Transverse colon (tissue), 4 donors: ENCODE data around the gene TOMM40L. TPM values are rescaled to one million over a fixed set of nuclear protein-coding genes. Genes with fewer than 3 reads are reported as not detected.

Source experiments
- DNase-seq: peaks from one replicate; pipeline ENCODE4 v3.0.0-alpha.2; 2019
- H3K27ac ChIP-seq, 4 donors: fragments of 200-600 bp; sonication (generic); 2 replicates each; pipeline ENCODE4 v1.5.1; 2016 to 2018; ENCODE audit warnings: inconsistent platforms in 4 of 4
- H3K27me3 ChIP-seq: fragments of 200-600 bp; sonication (generic); 2 replicates; pipeline ENCODE4 v1.5.1; 2017; ENCODE audit warnings: inconsistent platforms
- H3K36me3 ChIP-seq, 4 donors: fragments of 200-600 bp; sonication (generic); 2 replicates each; pipeline ENCODE4 v1.5.1; 2017 to 2019; ENCODE audit warnings: inconsistent platforms in 4 of 4
- H3K4me1 ChIP-seq, 4 donors: fragments of 200-600 bp; sonication (generic); 2 replicates each; pipeline ENCODE4 v1.5.1; 2017 to 2020; ENCODE audit warnings: inconsistent platforms in 4 of 4
- H3K4me3 ChIP-seq, 4 donors: fragments of 200-600 bp; sonication (generic); 1 replicate in 1 of 4; 2 replicates in 3 of 4; pipeline versions ENCODE4 v1.5.1 to v1.6.1; 2017 to 2019; ENCODE audit warnings: inconsistent platforms in 4 of 4
- H3K9me3 ChIP-seq, 2 donors: fragments of 200-600 bp; sonication (generic); 2 replicates each; pipeline ENCODE4 v1.5.1; 2017 to 2019; ENCODE audit warnings: inconsistent platforms in 2 of 2
- CTCF ChIP-seq, 5 experiments: fragments of 200-600 bp in 3 of 5; fragments of 450-650 bp in 2 of 5; sonication (generic) in 3 of 5; IDR thresholded peaks; 1 replicate in 2 of 5; 2 replicates in 3 of 5; pipeline ENCODE4 v1.5.1; 2016 to 2017; ENCODE audit warnings: antibody characterized with exemption in 5 of 5, inconsistent platforms in 3 of 5, mild to moderate bottlenecking in 2 of 5, moderate library complexity in 1 of 5
- EP300 ChIP-seq: sonication (generic); formaldehyde crosslinking; IDR thresholded peaks from one replicate; pipeline ENCODE4 v1.6.1; 2017; ENCODE audit warnings: antibody characterized with exemption, low read depth
- POLR2A ChIP-seq: fragments of 450-650 bp; IDR thresholded peaks from one replicate; pipeline ENCODE4 v1.6.1; 2016; ENCODE audit warnings: antibody characterized with exemption, mild to moderate bottlenecking, moderate library complexity
- POLR2AphosphoS5 ChIP-seq, 3 donors: sonication (generic); formaldehyde crosslinking; IDR thresholded peaks; one replicate each; pipeline ENCODE4 v1.6.1; 2016; ENCODE audit warnings: antibody characterized with exemption in 3 of 3
- WGBS, 2 donors: methylation state at CpG; one replicate each; pipeline ENCODE4 v1.1.5; 2018; ENCODE audit warnings: low coverage in 1 of 2; 5-methylcytosine and 5-hydroxymethylcytosine counted together
- in situ Hi-C, 4 donors: fragments of 200-750 bp; cut with MboI; loops; one replicate each; pipeline versions ENCODE4 v1.15.0 to v1.15.1; 2017; ENCODE audit warnings: low sequenced_read_pairs in 3 of 4, low pct_ligation_motif_present in 1 of 4, low pct_unique_long_range_greater_than_20kb in 1 of 4
- intact Hi-C: fragments of 100-400 bp; cut with DNase I; formaldehyde crosslinking; loops from one replicate; pipeline ENCODE4 v1.15.1; 2023; ENCODE audit warnings: low total_unique reads
- total RNA-seq, 4 donors: library from RNA; depleted of rRNA; stranded (reverse); fragments of >200 nt; gene quantifications; one replicate each; pipeline ENCODE4 v1.1.0, GENCODE V29; 2016

Gene TOMM40L
- total RNA-seq, 4 donors from 2014 or later, result 5.8 to 21.4 (median 12.6) TPM

DNA sequence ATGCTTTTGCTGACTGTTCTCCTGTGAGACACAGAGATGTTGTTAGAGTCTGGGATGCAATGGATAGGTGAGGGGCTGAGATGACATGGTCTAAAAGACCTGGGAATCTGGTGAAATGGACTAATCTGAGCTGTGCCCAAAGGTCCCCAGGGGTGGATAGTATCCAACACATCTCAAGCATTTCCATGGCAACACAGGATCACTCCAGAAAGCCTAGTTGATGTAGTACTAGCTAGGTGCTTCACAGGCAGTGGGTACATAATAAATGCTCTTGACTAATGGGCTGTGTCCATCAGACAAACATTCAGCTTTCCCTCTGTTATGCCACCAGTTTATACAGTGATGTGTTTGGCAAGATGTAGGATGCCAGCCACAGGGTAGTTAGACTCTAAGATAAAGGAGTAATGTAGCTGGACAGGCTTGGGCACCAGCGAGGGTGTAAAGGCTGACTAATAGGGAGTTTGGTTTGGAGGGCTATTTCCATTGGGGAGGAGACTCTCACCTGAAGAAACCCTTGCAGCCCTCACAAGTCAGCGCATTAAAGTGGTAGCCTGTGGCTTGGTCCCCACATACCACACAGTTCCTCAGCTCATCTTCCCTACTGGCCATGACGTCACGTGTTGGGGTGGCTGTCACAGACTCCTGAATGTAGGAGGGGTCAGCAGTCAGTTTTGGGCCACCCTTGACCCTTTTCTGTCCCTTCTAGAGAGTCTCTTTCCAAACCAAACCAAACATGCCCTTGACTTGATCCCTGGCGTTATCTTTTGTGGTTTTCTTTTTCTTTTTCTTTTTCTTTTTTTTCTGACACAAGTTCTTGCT, 10.3 kb downstream of the TOMM40L start:
- intact Hi-C loops (no loop called here), in situ Hi-C loops (loop anchor here in 1 of 4 donors (10.0 kb wide), 1 partner anchor 139 kb away; no protein-coding TSS in a partner anchor)
- TF ChIP-seq CTCF (IDR thresholded peaks at IDR 0.05) (no peak), POLR2AphosphoS5 (IDR thresholded peaks at IDR 0.05) (no peak), EP300 (no peak), POLR2A (no peak)
- no peaks in the 10 kb centered on the region for H3K4me1 ChIP-seq
- no peaks in the 10 kb centered on the region for H3K27me3 ChIP-seq
- H3K4me3 ChIP-seq, result no peak overlapping the region
- H3K27ac ChIP-seq, result no peak overlapping the region
- DNase-seq, result no peak
- no peaks in the 10 kb centered on the region for H3K9me3 ChIP-seq
- no peaks in the 10 kb centered on the region for H3K36me3 ChIP-seq
- WGBS, 2 donors, result 33 to 72% methylated on average over 1 to 5 of the region's 5 CpGs

DNA sequence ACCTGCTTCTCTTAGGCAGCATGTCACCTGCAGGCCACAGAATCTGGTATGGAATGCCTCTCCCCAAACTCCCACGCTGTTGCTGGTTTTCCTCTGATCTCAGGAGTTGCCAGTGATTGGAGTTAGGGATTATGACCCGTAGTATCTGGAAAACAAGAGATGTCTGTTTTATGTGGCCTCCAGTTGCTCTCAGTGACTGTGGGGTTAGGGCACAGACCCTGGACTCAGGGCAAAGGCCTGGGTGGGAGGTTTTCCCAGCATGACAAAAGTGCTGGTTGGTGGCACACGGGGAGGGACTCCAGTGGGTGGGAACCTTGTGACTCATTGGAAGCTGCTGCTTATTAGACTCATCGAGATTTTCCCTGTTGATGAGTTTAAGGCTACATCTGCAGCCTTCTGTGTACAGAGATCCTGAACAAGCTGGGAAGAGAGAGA, 12.2 kb downstream of the TOMM40L start, which contains the start of gene NR1I3:
Gene NR1I3, minus strand, starts transcription at position 165 of the 435 bp plus-strand sequence. CDS start 1,638 bp downstream, outside the sequence.
- in situ Hi-C loops, result loop anchor here in 1 of 4 donors (10.0 kb wide), 1 partner anchor 137 kb away; no protein-coding TSS in a partner anchor
- Histone ChIP-seq H3K27me3 (no peaks in the 10 kb centered on the region), H3K36me3 (no peaks in the 10 kb centered on the region), H3K4me3 (no peak within 1 kb of the TSS), H3K27ac (no peak within 1 kb of the TSS), H3K4me1 (no peaks in the 10 kb centered on the region), H3K9me3 (no peaks in the 10 kb centered on the region)
- TF ChIP-seq EP300 (no peak), POLR2A (no peak), POLR2AphosphoS5 (IDR thresholded peaks at IDR 0.05) (no peak), CTCF (IDR thresholded peaks at IDR 0.05) (no peak)
- intact Hi-C loops, result no loop called here
- 53% methylated on average over 4 of the region's 4 CpGs; no CpG with 5 or more reads in 1 of the 2 donors for WGBS, 2 donors
- DNase-seq, result no peak

GRCh38 chr1:161241682-161242081, 15.8 kb downstream of the TOMM40L start:
- in situ Hi-C loops, result no loop called here
- no peaks in the 10 kb centered on the region for H3K9me3 ChIP-seq
- H3K4me1 ChIP-seq, result no peaks in the 10 kb centered on the region
- WGBS, 2 donors, result 88% methylated on average over 3 of the region's 3 CpGs; no CpG with 5 or more reads in 1 of the 2 donors
- H3K27me3 ChIP-seq, result no peaks in the 10 kb centered on the region
- H3K4me3 ChIP-seq, result no peak overlapping the region
- no peak for DNase-seq
- H3K36me3 ChIP-seq, result no peaks in the 10 kb centered on the region
- H3K27ac ChIP-seq, result no peak overlapping the region
- TF ChIP-seq CTCF (IDR thresholded peaks at IDR 0.05) (no peak), POLR2AphosphoS5 (IDR thresholded peaks at IDR 0.05) (no peak), EP300 (no peak), POLR2A (no peak)
- intact Hi-C loops, result no loop called here

- 57 to 71% methylated on average over 2 of the region's 2 CpGs for WGBS, 2 donors
- no peak for DNase-seq
- Histone ChIP-seq H3K36me3 (no peaks in the 10 kb centered on the region), H3K9me3 (no peaks in the 10 kb centered on the region), H3K4me1 (no peaks in the 10 kb centered on the region), H3K27ac (no peak overlapping the region), H3K4me3 (no peak overlapping the region), H3K27me3 (no peaks in the 10 kb centered on the region)
- intact Hi-C loops (no loop called here), in situ Hi-C loops (no loop called here)
- TF ChIP-seq POLR2AphosphoS5 (IDR thresholded peaks at IDR 0.05) (no peak), EP300 (no peak), CTCF (IDR thresholded peaks at IDR 0.05) (no peak), POLR2A (no peak)
These were observed 16.5 kb downstream of the TOMM40L start for GRCh38 chr1:161242313-161242712.
